Trophoblast cell (in vitro differentiated cells and primary cell): ENCODE data around the gene TXNDC5.

Experiments used
- DNase-seq, 2 donors: peaks; one replicate each; pipeline ENCODE4 v3.0.0-alpha.2; 2016
- H2AFZ ChIP-seq: 2 replicates; pipeline ENCODE4 v1.6.1; 2013; ENCODE audit warnings: low read length, moderate library complexity, mild to moderate bottlenecking; ENCODE audit not compliant: insufficient read depth, poor library complexity
- H2AK5ac ChIP-seq: 2 replicates; pipeline ENCODE4 v1.6.1; 2013; ENCODE audit warnings: mild to moderate bottlenecking, low read length
- H2BK120ac ChIP-seq: 2 replicates; pipeline ENCODE4 v1.6.1; 2013; ENCODE audit warnings: low read length, mild to moderate bottlenecking, moderate library complexity; ENCODE audit not compliant: insufficient read depth, poor library complexity
- H2BK12ac ChIP-seq: 2 replicates; pipeline ENCODE4 v1.6.1; 2013; ENCODE audit warnings: mild to moderate bottlenecking, low read length, moderate library complexity
- H2BK5ac ChIP-seq: 2 replicates; pipeline ENCODE4 v1.6.1; 2013; ENCODE audit warnings: low read length, low read depth, moderate library complexity, mild to moderate bottlenecking; ENCODE audit not compliant: poor library complexity
- H3K14ac ChIP-seq: 2 replicates; pipeline ENCODE4 v1.6.1; 2013; ENCODE audit warnings: mild to moderate bottlenecking, low read length
- H3K18ac ChIP-seq: 2 replicates; pipeline ENCODE4 v1.6.1; 2013; ENCODE audit warnings: mild to moderate bottlenecking, low read length
- H3K23ac ChIP-seq: 2 replicates; pipeline ENCODE4 v1.6.1; 2013; ENCODE audit warnings: low read length
- H3K27ac ChIP-seq: 2 replicates; pipeline ENCODE4 v1.5.1; 2013; ENCODE audit warnings: low read depth, mild to moderate bottlenecking, inconsistent platforms, low read length, moderate library complexity
- H3K27me3 ChIP-seq: 2 replicates; pipeline ENCODE4 v1.6.1; 2013; ENCODE audit warnings: inconsistent platforms, mild to moderate bottlenecking, low read length, moderate library complexity; ENCODE audit not compliant: insufficient read depth
- H3K36me3 ChIP-seq, 2 experiments: 1 replicate in 1 of 2; 2 replicates in 1 of 2; pipeline ENCODE4 v1.6.1; 2013; ENCODE audit warnings: low read length in 2 of 2, mild to moderate bottlenecking in 2 of 2, moderate library complexity in 1 of 2; ENCODE audit not compliant: insufficient read depth in 2 of 2, control insufficient read depth in 1 of 2
- H3K4ac ChIP-seq: 2 replicates; pipeline ENCODE4 v1.6.1; 2013; ENCODE audit warnings: low read depth, mild to moderate bottlenecking, low read length, moderate library complexity
- H3K4me1 ChIP-seq, 2 experiments: 1 replicate in 1 of 2; 2 replicates in 1 of 2; pipeline ENCODE4 v1.6.1; 2013; ENCODE audit warnings: low read length in 2 of 2, mild to moderate bottlenecking in 2 of 2, moderate library complexity in 1 of 2; ENCODE audit not compliant: insufficient read depth in 2 of 2, control insufficient read depth in 1 of 2
- H3K4me2 ChIP-seq: 2 replicates; pipeline ENCODE4 v1.6.1; 2013; ENCODE audit warnings: inconsistent platforms, mild to moderate bottlenecking, low read length, moderate library complexity
- H3K4me3 ChIP-seq: 2 replicates; pipeline ENCODE4 v1.5.1; 2013; ENCODE audit warnings: mild to moderate bottlenecking, low read depth, low read length, inconsistent platforms
- H3K79me1 ChIP-seq: one replicate; pipeline ENCODE4 v1.6.1; 2013; ENCODE audit warnings: low read length
- H3K79me2 ChIP-seq: 2 replicates; pipeline ENCODE4 v1.6.1; 2013; ENCODE audit warnings: low read length, mild to moderate bottlenecking; ENCODE audit not compliant: control insufficient read depth, insufficient read depth, poor library complexity
- H3K9ac ChIP-seq: 2 replicates; pipeline ENCODE4 v1.6.1; 2013; ENCODE audit warnings: mild to moderate bottlenecking, low read length
- H3K9me3 ChIP-seq: 2 replicates; pipeline ENCODE4 v1.6.1; 2013; ENCODE audit warnings: low read depth, mild to moderate bottlenecking, control low read depth, inconsistent platforms, low read length; ENCODE audit not compliant: insufficient read depth
- H4K12ac ChIP-seq: 2 replicates; pipeline ENCODE4 v1.6.1; 2013; ENCODE audit warnings: low read depth, mild to moderate bottlenecking, low read length, moderate library complexity
- H4K8ac ChIP-seq: 2 replicates; pipeline ENCODE4 v1.6.1; 2013; ENCODE audit warnings: low read depth, mild to moderate bottlenecking, low read length, moderate library complexity
- H4K91ac ChIP-seq: one replicate; pipeline ENCODE4 v1.6.1; 2013; ENCODE audit warnings: low read depth, mild to moderate bottlenecking, low read length, moderate library complexity
- WGBS: extraction: QIAGEN DNeasy Blood & Tissue Kit; methylation state at CpG from one replicate; pipeline ENCODE4 v1.1.7; 2013; ENCODE audit warnings: missing lambda C conversion rate; ENCODE audit not compliant: insufficient read length, insufficient coverage; ENCODE audit errors: extremely low coverage; 5-methylcytosine and 5-hydroxymethylcytosine counted together

Gene TXNDC5

DNA sequence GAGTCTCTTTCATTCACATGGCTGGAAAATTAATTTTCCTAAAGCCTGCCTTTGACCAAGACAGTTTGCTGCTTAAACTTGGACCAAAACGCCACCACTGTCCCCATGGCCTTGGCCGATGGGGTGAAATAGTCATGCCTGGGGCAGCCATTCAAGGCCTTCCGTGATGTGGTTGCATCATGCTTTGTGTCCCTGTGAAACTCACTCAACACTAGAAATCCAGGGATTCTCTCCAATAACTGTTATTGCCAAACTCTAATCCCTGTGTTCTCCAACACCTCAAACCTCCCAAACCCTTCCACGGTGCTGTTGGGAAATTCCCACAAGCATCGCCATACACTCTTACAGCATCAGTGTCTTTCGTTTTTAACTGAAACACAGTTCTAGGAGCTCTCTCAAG lies 1.4 kb upstream of the TXNDC5 start:
- Histone ChIP-seq H3K27me3 (no peaks in the 10 kb centered on the region), H3K4ac (no peak overlapping the region), H3K14ac (no peak overlapping the region), H3K79me1 (peaks cover 11% of the 10 kb centered on the region), H4K91ac (no peak overlapping the region), H3K23ac (no peak overlapping the region), H3K27ac (no peak overlapping the region), H3K9me3 (peaks cover 1% of the 10 kb centered on the region), H3K4me2 (no peak overlapping the region), H2BK5ac (no peak overlapping the region), H4K8ac (no peak overlapping the region), H4K12ac (no peak overlapping the region), H3K4me1 (peaks cover 6 to 7% of the 10 kb centered on the region in 2 experiments), H3K79me2 (peaks cover 12% of the 10 kb centered on the region), H2AK5ac (no peak overlapping the region), H3K4me3 (no peak overlapping the region), H2AFZ (no peak overlapping the region), H2BK12ac (no peak overlapping the region), H3K9ac (no peak overlapping the region), H3K36me3 (peaks cover 3 to 4% of the 10 kb centered on the region in 2 experiments), H3K18ac (no peak overlapping the region), H2BK120ac (no peak overlapping the region)
- no peak for DNase-seq
- WGBS = no CpG with 5 or more reads among the region's 6 CpGs

DNA sequence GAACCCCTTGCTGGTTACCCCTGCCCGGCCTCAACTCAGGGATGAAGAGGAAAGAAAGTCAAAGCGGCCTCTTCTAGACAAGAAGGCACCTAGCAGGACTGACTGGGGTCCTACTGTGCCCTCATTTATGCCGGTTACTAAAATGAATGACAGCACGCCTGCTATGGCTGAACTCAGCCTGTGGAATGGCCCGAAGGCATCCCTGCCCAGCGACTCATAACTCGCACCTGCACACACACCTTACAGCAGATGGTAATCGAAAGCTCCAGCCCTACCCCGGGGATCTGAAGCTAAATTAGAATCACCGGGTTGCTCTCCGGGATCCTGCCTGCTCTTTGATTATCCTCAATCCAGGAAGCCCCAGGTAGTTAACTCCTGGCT lies 747 bp upstream of the TXNDC5 start:
- H3K23ac ChIP-seq = no peak overlapping the region
- H3K27ac ChIP-seq = no peak overlapping the region
- H2BK5ac ChIP-seq = no peak overlapping the region
- no peak overlapping the region for H2BK120ac ChIP-seq
- no peak overlapping the region for H3K14ac ChIP-seq
- peaks cover 6 to 7% of the 10 kb centered on the region in 2 experiments for H3K4me1 ChIP-seq
- H3K4ac ChIP-seq = no peak overlapping the region
- no peak overlapping the region for H3K9ac ChIP-seq
- H3K79me2 ChIP-seq = peaks cover 12% of the 10 kb centered on the region
- H4K8ac ChIP-seq = peak overlapping the region; percentile 96
- H3K79me1 ChIP-seq = peaks cover 11% of the 10 kb centered on the region
- H3K4me3 ChIP-seq = no peak overlapping the region
- H4K12ac ChIP-seq = no peak overlapping the region
- H2AK5ac ChIP-seq = no peak overlapping the region
- peak; percentile 88 to 89 for DNase-seq
- peak overlapping the region; percentile 58 for H2AFZ ChIP-seq
- peak overlapping the region; percentile 96 for H3K4me2 ChIP-seq
- H4K91ac ChIP-seq = no peak overlapping the region
- peaks cover 3 to 4% of the 10 kb centered on the region in 2 experiments for H3K36me3 ChIP-seq
- no peaks in the 10 kb centered on the region for H3K27me3 ChIP-seq
- H3K18ac ChIP-seq = no peak overlapping the region
- no CpG with 5 or more reads among the region's 11 CpGs for WGBS
- peaks cover 1% of the 10 kb centered on the region for H3K9me3 ChIP-seq
- H2BK12ac ChIP-seq = no peak overlapping the region

DNA sequence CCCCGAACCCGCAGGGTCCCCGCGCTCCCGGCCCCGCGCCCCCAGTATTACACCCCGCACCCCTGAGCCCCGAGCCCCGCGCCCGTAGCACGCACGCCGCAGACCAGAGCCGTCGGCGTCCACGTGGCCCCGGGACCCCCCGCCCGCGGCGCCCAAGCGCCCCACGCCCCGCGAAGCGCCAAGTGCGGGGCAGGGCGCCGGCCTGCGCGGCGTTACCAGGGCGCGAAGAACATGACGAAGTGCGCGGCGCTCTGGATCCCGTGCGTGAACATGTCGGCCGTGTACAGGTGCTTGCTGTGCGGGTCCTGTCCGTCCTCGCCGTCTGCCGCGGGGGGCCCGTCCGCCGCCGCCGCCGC lies 312 bp downstream of the TXNDC5 start:
- Histone ChIP-seq H2BK12ac (no peak overlapping the region), H3K27me3 (no peaks in the 10 kb centered on the region), H4K8ac (peak overlapping the region; percentile 71), H3K36me3 (peaks cover 3 to 4% of the 10 kb centered on the region in 2 experiments), H2BK5ac (no peak overlapping the region), H4K91ac (peak overlapping the region; percentile 82), H3K4me3 (peak overlapping the region; percentile 88), H3K9me3 (peaks cover 1% of the 10 kb centered on the region), H3K9ac (peak overlapping the region; percentile 73), H3K4me2 (peak overlapping the region; percentile 90), H3K18ac (peak overlapping the region; percentile 86), H3K27ac (peak overlapping the region; percentile 48), H3K79me2 (peaks cover 12% of the 10 kb centered on the region), H3K4me1 (peaks cover 6 to 7% of the 10 kb centered on the region in 2 experiments), H3K14ac (peak overlapping the region; percentile 91), H3K23ac (no peak overlapping the region), H3K4ac (peak overlapping the region; percentile 70), H3K79me1 (peaks cover 11% of the 10 kb centered on the region), H4K12ac (peak overlapping the region; percentile 58), H2AFZ (peak overlapping the region; percentile 30), H2AK5ac (no peak overlapping the region), H2BK120ac (no peak overlapping the region)
- DNase-seq = peak in 1 of 2 donors; percentile 13
- WGBS = no CpG with 5 or more reads among the region's 57 CpGs

DNA sequence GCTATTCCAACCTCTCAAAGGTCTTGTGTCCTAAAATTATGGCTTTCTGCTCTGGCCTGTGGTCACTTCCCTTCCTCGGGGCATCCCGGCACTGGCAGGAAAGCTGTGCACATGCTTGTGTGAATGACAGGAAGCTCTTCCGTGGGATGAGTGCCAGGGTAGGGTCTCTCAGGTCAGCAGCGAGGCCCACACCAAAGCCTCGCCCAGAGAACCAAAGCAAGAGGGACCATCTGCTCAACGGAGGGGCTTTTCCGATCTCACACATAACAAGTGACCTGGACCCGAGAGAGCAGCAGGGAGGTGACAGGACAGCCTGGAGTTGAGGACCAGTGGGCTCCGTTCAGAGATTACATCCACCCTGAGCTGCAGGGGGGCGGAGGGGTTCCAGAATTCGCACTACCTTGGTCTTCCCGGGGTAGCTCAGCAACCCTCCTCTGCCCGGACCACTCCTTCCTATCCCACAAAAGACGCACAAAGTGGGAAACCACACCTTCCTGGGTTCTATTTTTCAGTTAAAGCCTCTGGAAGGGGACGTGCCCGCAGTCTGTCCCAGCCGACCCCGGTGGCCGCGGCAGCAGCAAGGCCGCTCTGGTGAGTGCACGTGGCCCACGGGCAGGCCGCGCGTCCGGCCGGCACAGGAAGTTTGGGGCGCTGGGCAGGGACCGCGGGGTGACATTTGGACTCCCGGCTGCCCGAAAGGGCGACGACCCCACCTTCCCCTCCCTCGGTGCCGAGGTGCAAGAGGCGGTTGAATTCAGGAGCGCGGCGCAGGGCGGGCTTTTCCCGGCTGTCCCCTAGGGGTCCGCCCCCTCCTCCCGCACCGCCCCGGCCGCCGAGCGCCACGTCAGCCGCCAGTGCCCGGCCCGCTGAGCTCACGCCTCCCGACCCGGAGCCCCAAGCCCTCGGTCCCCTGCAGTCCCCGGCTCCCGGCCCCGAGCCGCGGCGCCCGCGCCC lies 988 bp downstream of the TXNDC5 start:
- Histone ChIP-seq H4K8ac (peak overlapping the region; percentile 63), H3K18ac (peak overlapping the region; percentile 80), H3K4me2 (peak overlapping the region; percentile 90), H2AK5ac (no peak overlapping the region), H3K79me1 (peaks cover 11% of the 10 kb centered on the region), H3K4me1 (peaks cover 6 to 7% of the 10 kb centered on the region in 2 experiments), H3K36me3 (peaks cover 6 to 8% of the 10 kb centered on the region in 2 experiments), H3K9me3 (peaks cover 1% of the 10 kb centered on the region), H3K14ac (peak overlapping the region; percentile 61), H2BK5ac (peak overlapping the region; percentile 51), H3K23ac (no peak overlapping the region), H3K27ac (no peak overlapping the region), H3K4me3 (peak overlapping the region; percentile 88), H4K91ac (peak overlapping the region; percentile 68), H2AFZ (peak overlapping the region; percentile 61), H3K4ac (peak overlapping the region; percentile 61), H3K79me2 (peaks cover 12% of the 10 kb centered on the region), H4K12ac (peak overlapping the region; percentile 78), H3K9ac (peak overlapping the region; percentile 11), H3K27me3 (no peaks in the 10 kb centered on the region), H2BK12ac (peak overlapping the region; percentile 20), H2BK120ac (peak overlapping the region; percentile 74)
- peak; percentile 30 to 58 for DNase-seq
- WGBS = no CpG with 5 or more reads among the region's 66 CpGs
